GM12872 (cell line): Measurements from ENCODE around the gene P3H4.

Source experiments
- CTCF ChIP-seq: IDR thresholded peaks from 3 replicates; pipeline ENCODE4 v1.5.1; 2011; ENCODE audit warnings: low read depth, mild to moderate bottlenecking, low read length, moderate library complexity; ENCODE audit not compliant: insufficient read depth

Gene P3H4

GRCh38 chr17:41812381-41813151, 817 bp upstream of the P3H4 start, which contains the start of gene FKBP10:
FKBP10 (plus strand) TSS chr17:41813004; CDS start chr17:41813035, 31 bp downstream.
- no peak for TF ChIP-seq CTCF

- TF ChIP-seq CTCF = no peak
Observed at GRCh38 chr17:41810659-41811548, 845 bp downstream of the P3H4 start.

GRCh38 chr17:41806685-41807445, 4.9 kb downstream of the P3H4 start:
- no peak for TF ChIP-seq CTCF

- TF ChIP-seq CTCF = no peak
Observed at GRCh38 chr17:41803049-41804020, 8.4 kb downstream of the P3H4 start.

GRCh38 chr17:41801374-41802271, 10.1 kb downstream of the P3H4 start:
- TF ChIP-seq CTCF = peak; percentile 93

- TF ChIP-seq CTCF = no peak
Observed at GRCh38 chr17:41800601-41801373, 11.0 kb downstream of the P3H4 start.
